ENCODE results near the gene ETDB.

Gene ETDB

GRCh38 chrX:135094726-135095125 lies 25.6 kb downstream of the ETDB start:
- DNase-seq: no peak
- no peak overlapping the region for H3K9ac ChIP-seq (ENCODE audit: low read length)
- H3K27me3 ChIP-seq (replicated peaks; ENCODE audit: insufficient read depth, low read length): no peaks in the 10 kb centered on the region; the same call in 1 of the 2 replicates
- H3K79me2 ChIP-seq (ENCODE audit: low read length): no peaks in the 10 kb centered on the region
- H3K27ac ChIP-seq (ENCODE audit: low read length): no peak overlapping the region
- H3K9me2 ChIP-seq (replicated peaks; ENCODE audit: insufficient read depth, low read length): no peaks in the 10 kb centered on the region
- H3K4me3 ChIP-seq (ENCODE audit: low read length): no peak overlapping the region
- no peak overlapping the region for H2AFZ ChIP-seq (ENCODE audit: low read length)
- no peaks in the 10 kb centered on the region for H3K36me3 ChIP-seq (replicated peaks; ENCODE audit: insufficient read depth, low read length)
- no peaks in the 10 kb centered on the region for H3K9me3 ChIP-seq (replicated peaks; ENCODE audit: insufficient read depth, low read length)
- H3K4me2 ChIP-seq (ENCODE audit: low read depth, low read length): no peak overlapping the region
- no peaks in the 10 kb centered on the region for H3F3A ChIP-seq (ENCODE audit: insufficient read depth, low read length)
- H3K4me1 ChIP-seq (ENCODE audit: low read length): no peaks in the 10 kb centered on the region
- no peaks in the 10 kb centered on the region for H4K20me1 ChIP-seq (ENCODE audit: insufficient read depth, low read length)
- TF ChIP-seq EZH2phosphoT487 (IDR thresholded peaks at IDR 0.05; ENCODE audit: low read length) (no peak), CTCF (IDR thresholded peaks at IDR 0.05; ENCODE audit: low read length) (no peak), EZH2 (optimal IDR thresholded peaks at IDR 0.05; ENCODE audit: low read depth, low read length) (no peak)

- H3K9me3 ChIP-seq (replicated peaks; ENCODE audit: insufficient read depth, low read length): no peaks in the 10 kb centered on the region
- no peak for TF ChIP-seq EZH2phosphoT487 (IDR thresholded peaks at IDR 0.05; ENCODE audit: low read length)
- no peak for TF ChIP-seq CTCF (IDR thresholded peaks at IDR 0.05; ENCODE audit: low read length)
- TF ChIP-seq EZH2 (optimal IDR thresholded peaks at IDR 0.05; ENCODE audit: low read depth, low read length): no peak
- H3K79me2 ChIP-seq (ENCODE audit: low read length): no peaks in the 10 kb centered on the region
- no peak overlapping the region for H3K4me2 ChIP-seq (ENCODE audit: low read depth, low read length)
- no peak overlapping the region for H3K9ac ChIP-seq (ENCODE audit: low read length)
- no peaks in the 10 kb centered on the region for H4K20me1 ChIP-seq (ENCODE audit: insufficient read depth, low read length)
- no peaks in the 10 kb centered on the region for H3K4me1 ChIP-seq (ENCODE audit: low read length)
- H3F3A ChIP-seq (ENCODE audit: insufficient read depth, low read length): no peaks in the 10 kb centered on the region
- no peak overlapping the region for H2AFZ ChIP-seq (ENCODE audit: low read length)
- no peak overlapping the region for H3K4me3 ChIP-seq (ENCODE audit: low read length)
- DNase-seq: no peak
- H3K27ac ChIP-seq (ENCODE audit: low read length): no peak overlapping the region
- no peaks in the 10 kb centered on the region for H3K9me2 ChIP-seq (replicated peaks; ENCODE audit: insufficient read depth, low read length)
- H3K27me3 ChIP-seq (replicated peaks; ENCODE audit: insufficient read depth, low read length): no peaks in the 10 kb centered on the region
- H3K36me3 ChIP-seq (replicated peaks; ENCODE audit: insufficient read depth, low read length): no peaks in the 10 kb centered on the region
Measured at GRCh38 chrX:135089126-135089525, 31.2 kb downstream of the ETDB start.

GRCh38 chrX:135087867-135088266 lies 32.5 kb downstream of the ETDB start:
- DNase-seq: no peak
- Histone ChIP-seq H2AFZ (ENCODE audit: low read length) (no peak overlapping the region), H3K27ac (ENCODE audit: low read length) (no peak overlapping the region), H3K4me2 (ENCODE audit: low read depth, low read length) (no peak overlapping the region), H3K9me3 (replicated peaks; ENCODE audit: insufficient read depth, low read length) (no peaks in the 10 kb centered on the region), H3K27me3 (replicated peaks; ENCODE audit: insufficient read depth, low read length) (no peaks in the 10 kb centered on the region), H3K9ac (ENCODE audit: low read length) (no peak overlapping the region), H3K79me2 (ENCODE audit: low read length) (no peaks in the 10 kb centered on the region), H3K36me3 (replicated peaks; ENCODE audit: insufficient read depth, low read length) (no peaks in the 10 kb centered on the region), H3F3A (ENCODE audit: insufficient read depth, low read length) (no peaks in the 10 kb centered on the region), H3K9me2 (replicated peaks; ENCODE audit: insufficient read depth, low read length) (no peaks in the 10 kb centered on the region), H4K20me1 (ENCODE audit: insufficient read depth, low read length) (no peaks in the 10 kb centered on the region), H3K4me3 (ENCODE audit: low read length) (no peak overlapping the region), H3K4me1 (ENCODE audit: low read length) (no peaks in the 10 kb centered on the region)
- TF ChIP-seq CTCF (IDR thresholded peaks at IDR 0.05; ENCODE audit: low read length): no peak
- TF ChIP-seq EZH2 (optimal IDR thresholded peaks at IDR 0.05; ENCODE audit: low read depth, low read length): no peak
- no peak for TF ChIP-seq EZH2phosphoT487 (IDR thresholded peaks at IDR 0.05; ENCODE audit: low read length)
